Gastrocnemius medialis (tissue), 4 donors: ENCODE measurements around the gene CACNG1. TPM values are rescaled to one million over a fixed set of nuclear protein-coding genes. Genes with fewer than 3 reads are reported as not detected.

Experiments
- ATAC-seq, 2 donors: fragments of 150-250 bp; one replicate each; pipeline ENCODE4 v1.9.1; 2016
- DNase-seq, 2 donors: peaks; one replicate each; pipeline ENCODE4 v3.0.0-alpha.2; 2019
- H3K27ac ChIP-seq, 4 donors: fragments of 200-600 bp; sonication (generic); 1 replicate in 1 of 4; 2 replicates in 3 of 4; pipeline ENCODE4 v1.5.1; 2016 to 2018; ENCODE audit warnings: mild to moderate bottlenecking in 2 of 4, moderate library complexity in 1 of 4
- H3K27me3 ChIP-seq, 3 donors: fragments of 200-600 bp; sonication (generic) in 2 of 3; 1 replicate in 1 of 3; 2 replicates in 2 of 3; pipeline versions ENCODE4 v1.5.1 to v1.6.0; 2016 to 2019; ENCODE audit warnings: mild to moderate bottlenecking in 1 of 3, moderate library complexity in 1 of 3
- H3K36me3 ChIP-seq, 2 donors: fragments of 200-600 bp; sonication (generic) in 1 of 2; one replicate each; pipeline ENCODE4 v1.5.1; 2017 to 2018
- H3K4me1 ChIP-seq, 2 donors: fragments of 200-600 bp; sonication (generic) in 1 of 2; one replicate each; pipeline ENCODE4 v1.5.1; 2016 to 2017; ENCODE audit warnings: mild to moderate bottlenecking in 2 of 2
- H3K4me3 ChIP-seq, 4 donors: fragments of 200-600 bp; sonication (generic) in 3 of 4; 1 replicate in 1 of 4; 2 replicates in 3 of 4; pipeline ENCODE4 v1.5.1; 2016 to 2019; ENCODE audit warnings: mild to moderate bottlenecking in 2 of 4
- H3K9me3 ChIP-seq, 3 donors: fragments of 200-600 bp; sonication (generic) in 2 of 3; 1 replicate in 1 of 3; 2 replicates in 2 of 3; pipeline ENCODE4 v1.5.1; 2016 to 2019
- POLR2A ChIP-seq, 2 donors: fragments of 450-650 bp; IDR thresholded peaks; one replicate each; pipeline ENCODE4 v1.6.1; 2017; ENCODE audit warnings: antibody characterized with exemption in 2 of 2, mild to moderate bottlenecking in 2 of 2, moderate library complexity in 2 of 2
- in situ Hi-C, 4 donors: fragments of 200-750 bp; cut with MboI; loops; one replicate each; pipeline versions ENCODE4 v1.15.0 to v1.8.0; 2017; ENCODE audit warnings: low sequenced_read_pairs in 4 of 4
- intact Hi-C: fragments of 100-400 bp; cut with DNase I; formaldehyde crosslinking; loops from one replicate; pipeline ENCODE4 v1.15.1; 2023; ENCODE audit warnings: low total_unique reads
- total RNA-seq, 4 donors: library from RNA; depleted of rRNA; stranded (reverse); fragments of >200 nt; gene quantifications; one replicate each; pipeline versions ENCODE4 v1.1.0 to v1.2.3, GENCODE V29; 2016
- TF ChIP-seq, protein P1 (sequence below), 5 experiments: fragments of 450-650 bp in 3 of 5; fragments of 200-600 bp in 2 of 5; sonication (generic) in 2 of 5; IDR thresholded peaks in 4 of 5; conservative IDR thresholded peaks in 1 of 5; 1 replicate in 4 of 5; 2 replicates in 1 of 5; pipeline ENCODE4 v1.5.1; 2016 to 2019; ENCODE audit warnings: antibody characterized with exemption in 5 of 5, mild to moderate bottlenecking in 3 of 5, moderate library complexity in 3 of 5

The CACNG1 gene
- total RNA-seq, 4 donors from 2014 or later, result 120 to 203 (median 154) TPM

- TF ChIP-seq, protein P1, sequence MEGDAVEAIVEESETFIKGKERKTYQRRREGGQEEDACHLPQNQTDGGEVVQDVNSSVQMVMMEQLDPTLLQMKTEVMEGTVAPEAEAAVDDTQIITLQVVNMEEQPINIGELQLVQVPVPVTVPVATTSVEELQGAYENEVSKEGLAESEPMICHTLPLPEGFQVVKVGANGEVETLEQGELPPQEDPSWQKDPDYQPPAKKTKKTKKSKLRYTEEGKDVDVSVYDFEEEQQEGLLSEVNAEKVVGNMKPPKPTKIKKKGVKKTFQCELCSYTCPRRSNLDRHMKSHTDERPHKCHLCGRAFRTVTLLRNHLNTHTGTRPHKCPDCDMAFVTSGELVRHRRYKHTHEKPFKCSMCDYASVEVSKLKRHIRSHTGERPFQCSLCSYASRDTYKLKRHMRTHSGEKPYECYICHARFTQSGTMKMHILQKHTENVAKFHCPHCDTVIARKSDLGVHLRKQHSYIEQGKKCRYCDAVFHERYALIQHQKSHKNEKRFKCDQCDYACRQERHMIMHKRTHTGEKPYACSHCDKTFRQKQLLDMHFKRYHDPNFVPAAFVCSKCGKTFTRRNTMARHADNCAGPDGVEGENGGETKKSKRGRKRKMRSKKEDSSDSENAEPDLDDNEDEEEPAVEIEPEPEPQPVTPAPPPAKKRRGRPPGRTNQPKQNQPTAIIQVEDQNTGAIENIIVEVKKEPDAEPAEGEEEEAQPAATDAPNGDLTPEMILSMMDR (IDR thresholded peaks at IDR 0.05 in 4 of 5, conservative IDR thresholded peaks at IDR 0.05 in 1 of 5), result peak in 2 of 5 experiments; percentile 17 to 36
- TF ChIP-seq POLR2A (IDR thresholded peaks at IDR 0.05), result no peak
- in situ Hi-C loops (loop anchor here in 1 of 4 donors (10.0 kb wide), 1 partner anchor 60 kb away; no protein-coding TSS in a partner anchor), intact Hi-C loops (loop anchor here (5.0 to 10.0 kb wide), 6 partner anchors 52 to 1483 kb away; partner anchors contain the start of genes AXIN2, HELZ and PRKAR1A)
- peak; percentile 74 to 91 for DNase-seq
- Histone ChIP-seq H3K4me1 (peaks cover 36 to 45% of the 10 kb centered on the region in 2 donors), H3K27ac (peak overlapping the region; percentile 97 to 98 (median 98)), H3K9me3 (no peaks in the 10 kb centered on the region), H3K27me3 (no peaks in the 10 kb centered on the region), H3K36me3 (peaks cover 0 to 17% of the 10 kb centered on the region in 2 donors), H3K4me3 (peak overlapping the region; percentile 52 to 70 (median 64))
- peak; percentile 50 to 53 for ATAC-seq
Observed at GRCh38 chr17:67044940-67045339, 586 bp downstream of the CACNG1 start.

DNA sequence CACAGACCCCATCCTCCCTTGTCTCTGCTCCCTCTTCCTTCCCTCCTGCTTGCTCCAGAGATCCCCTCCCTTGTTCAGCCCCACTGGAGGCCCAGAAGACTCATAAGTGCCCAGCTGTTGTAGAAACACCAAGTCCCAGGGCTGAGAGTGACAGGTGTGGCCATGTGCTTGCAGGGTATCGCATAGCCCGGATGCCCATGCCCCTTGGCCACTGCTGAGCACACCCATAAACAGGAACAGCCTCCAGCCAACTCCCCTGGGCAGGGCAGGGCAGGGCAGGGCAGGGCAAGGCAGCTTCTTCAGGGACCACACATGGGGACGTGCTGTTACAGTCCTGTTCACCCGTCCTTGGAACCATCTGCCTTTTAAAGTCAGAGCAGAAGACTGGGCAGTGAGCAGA lies 2.0 kb downstream of the CACNG1 start:
- peaks cover 0 to 17% of the 10 kb centered on the region in 2 donors for H3K36me3 ChIP-seq
- no peaks in the 10 kb centered on the region for H3K27me3 ChIP-seq
- peak overlapping the region; percentile 97 to 98 (median 98) for H3K27ac ChIP-seq
- TF ChIP-seq POLR2A (IDR thresholded peaks at IDR 0.05), result peak; percentile 61 to 80
- TF ChIP-seq, protein P1 (IDR thresholded peaks at IDR 0.05 in 4 of 5, conservative IDR thresholded peaks at IDR 0.05 in 1 of 5), result no peak
- H3K4me1 ChIP-seq, result peaks cover 46 to 59% of the 10 kb centered on the region in 2 donors
- peak; percentile 52 to 59 for ATAC-seq
- intact Hi-C loops (loop anchor here (5.0 to 10.0 kb wide), 5 partner anchors 51 to 1484 kb away; partner anchors contain the start of genes AXIN2, HELZ and PRKAR1A), in situ Hi-C loops (loop anchor here in 1 of 4 donors (10.0 kb wide), 1 partner anchor 58 kb away; no protein-coding TSS in a partner anchor)
- H3K9me3 ChIP-seq, result no peaks in the 10 kb centered on the region
- peak; percentile 93 to 98 for DNase-seq
- peak overlapping the region; percentile 14 to 70 (median 56) for H3K4me3 ChIP-seq

DNA sequence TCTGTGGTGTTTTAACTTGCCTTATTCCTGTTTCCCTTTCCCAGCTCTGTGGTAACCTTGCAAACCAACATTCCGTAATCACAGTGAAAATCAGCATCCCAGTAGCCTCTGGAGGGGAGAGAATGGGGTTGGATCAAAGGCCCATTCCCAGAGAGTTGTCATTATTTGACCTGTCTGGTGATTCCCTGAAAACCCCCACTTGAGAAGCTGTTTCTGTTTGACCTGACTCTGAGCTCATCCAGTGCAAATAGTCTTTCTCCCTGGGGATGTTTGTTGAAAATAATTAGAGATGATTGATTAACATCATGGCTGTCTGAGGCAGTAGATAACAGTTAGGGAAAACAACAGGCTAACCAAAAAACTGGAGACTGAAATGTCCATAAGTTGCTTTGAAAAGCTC lies 3.0 kb downstream of the CACNG1 start:
- DNase-seq (no peak), ATAC-seq (no peak)
- intact Hi-C loops (loop anchor here (5.0 to 10.0 kb wide), 5 partner anchors 50 to 1485 kb away; partner anchors contain the start of genes AXIN2, HELZ and PRKAR1A), in situ Hi-C loops (loop anchor here in 1 of 4 donors (10.0 kb wide), 1 partner anchor 57 kb away; no protein-coding TSS in a partner anchor)
- H3K36me3 ChIP-seq, result peaks cover 0 to 17% of the 10 kb centered on the region in 2 donors
- no peak for TF ChIP-seq POLR2A (IDR thresholded peaks at IDR 0.05)
- TF ChIP-seq, protein P1 (IDR thresholded peaks at IDR 0.05 in 4 of 5, conservative IDR thresholded peaks at IDR 0.05 in 1 of 5), result no peak
- no peaks in the 10 kb centered on the region for H3K9me3 ChIP-seq
- peak overlapping the region; percentile 97 to 98 (median 98) for H3K27ac ChIP-seq
- peaks cover 51 to 66% of the 10 kb centered on the region in 2 donors for H3K4me1 ChIP-seq
- H3K4me3 ChIP-seq, result peak overlapping the region in 2 of 4 donors; percentile 14 to 70
- H3K27me3 ChIP-seq, result no peaks in the 10 kb centered on the region

- Histone ChIP-seq H3K27ac (peak overlapping the region; percentile 97 to 98 (median 98)), H3K9me3 (no peaks in the 10 kb centered on the region), H3K4me1 (peaks cover 61 to 69% of the 10 kb centered on the region in 2 donors), H3K36me3 (peaks cover 0 to 17% of the 10 kb centered on the region in 2 donors), H3K27me3 (no peaks in the 10 kb centered on the region), H3K4me3 (peak overlapping the region in 1 of 4 donors; percentile 22)
- no peak for ATAC-seq
- TF ChIP-seq, protein P1 (IDR thresholded peaks at IDR 0.05 in 4 of 5, conservative IDR thresholded peaks at IDR 0.05 in 1 of 5), result no peak
- no peak for TF ChIP-seq POLR2A (IDR thresholded peaks at IDR 0.05)
- DNase-seq, result no peak
- intact Hi-C loops, result loop anchor here (5.0 to 10.0 kb wide), 5 partner anchors 48 to 1487 kb away; partner anchors contain the start of genes AXIN2, HELZ and PRKAR1A
- in situ Hi-C loops, result loop anchor here in 1 of 4 donors (10.0 kb wide), 1 partner anchor 56 kb away; no protein-coding TSS in a partner anchor
Observed at GRCh38 chr17:67049025-67049739, 4.8 kb downstream of the CACNG1 start.
